Fibroblast of gingiva (primary cell): ENCODE measurements around the gene TATDN2.
"Not testable (repeated sequence)": the region's sequence is repeated elsewhere in the genome, so short reads cannot be mapped to it uniquely, and the experiment has no call there.

ENCODE experiments used
- DNase-seq: peaks from one replicate; pipeline ENCODE4 v3.0.0-alpha.2; 2011; ENCODE audit warnings: low read depth

TATDN2 gene

GRCh38 chr3:10292505-10293419 lies 44.5 kb downstream of the TATDN2 start, which contains the start of gene GHRL:
Gene GHRL (minus strand): TSS chr3:10292947. CDS start chr3:10290180, 2,767 bp downstream.
- DNase-seq = no peak

GRCh38 chr3:10294030-10294586 lies 45.8 kb downstream of the TATDN2 start:
- no peak for DNase-seq

- DNase-seq = not testable (repeated sequence)
Measured at GRCh38 chr3:10298064-10298463, 49.8 kb downstream of the TATDN2 start.

DNA sequence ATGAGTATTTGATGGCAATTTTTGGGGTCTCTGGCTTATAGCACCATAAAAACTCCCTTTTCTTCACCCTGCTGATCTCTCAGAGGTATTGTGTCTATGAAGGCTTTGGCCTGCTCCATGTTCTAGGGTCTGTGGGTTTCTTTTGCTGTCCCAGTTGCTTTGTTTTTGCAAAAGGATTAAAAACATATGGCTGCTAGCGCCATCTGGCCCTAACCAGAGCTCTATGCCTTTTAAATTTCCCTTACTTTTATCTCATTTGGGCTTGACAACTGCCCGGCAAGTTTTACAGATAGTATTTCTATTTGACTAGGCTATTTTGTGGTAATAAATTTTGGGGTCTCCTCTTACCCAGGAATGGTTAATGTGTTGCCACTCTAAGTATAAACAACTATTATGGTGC lies 50.9 kb downstream of the TATDN2 start:
- DNase-seq = peak; percentile 42

- DNase-seq = no peak
Measured at GRCh38 chr3:10299679-10300078, 51.4 kb downstream of the TATDN2 start.

DNA sequence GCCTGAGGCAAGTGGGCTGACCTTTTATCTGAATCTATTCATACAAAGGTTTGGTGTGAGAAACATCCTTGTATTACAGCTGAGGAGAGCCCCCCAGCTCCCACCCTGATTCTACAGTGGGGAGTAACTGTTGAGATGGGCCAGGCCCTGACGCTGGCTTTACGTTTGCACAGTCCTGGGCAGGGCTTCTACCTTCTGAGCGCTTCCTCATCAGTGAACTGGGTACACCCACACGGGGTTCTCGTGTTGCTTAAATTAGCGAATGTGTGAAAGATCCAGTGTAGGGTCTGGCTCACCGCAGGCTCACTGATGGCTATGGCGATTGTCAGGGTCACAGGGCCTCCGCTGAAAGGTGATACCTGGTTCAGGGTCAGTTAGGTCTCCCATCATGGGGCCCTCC lies 51.8 kb downstream of the TATDN2 start:
- no peak for DNase-seq

DNA sequence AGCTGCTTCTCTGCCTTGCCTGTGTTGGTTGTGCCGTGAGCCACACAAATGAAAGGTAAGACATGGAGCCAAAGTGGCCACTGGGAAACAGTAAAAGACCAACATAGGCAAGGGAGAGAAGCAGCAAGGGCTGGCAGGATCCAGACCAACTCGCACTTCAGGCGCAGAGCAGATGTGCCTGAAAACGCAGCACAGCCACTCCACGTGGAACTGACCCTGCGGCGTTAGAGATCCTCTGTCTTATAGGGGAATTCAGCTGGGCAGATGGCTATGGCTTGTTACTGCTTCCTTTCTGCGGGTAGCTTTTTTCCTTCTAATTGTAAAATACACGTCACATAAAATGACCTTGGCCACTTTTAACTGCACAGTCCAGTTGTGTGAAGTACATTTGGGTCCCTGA lies 54.8 kb downstream of the TATDN2 start:
- no peak for DNase-seq

DNA sequence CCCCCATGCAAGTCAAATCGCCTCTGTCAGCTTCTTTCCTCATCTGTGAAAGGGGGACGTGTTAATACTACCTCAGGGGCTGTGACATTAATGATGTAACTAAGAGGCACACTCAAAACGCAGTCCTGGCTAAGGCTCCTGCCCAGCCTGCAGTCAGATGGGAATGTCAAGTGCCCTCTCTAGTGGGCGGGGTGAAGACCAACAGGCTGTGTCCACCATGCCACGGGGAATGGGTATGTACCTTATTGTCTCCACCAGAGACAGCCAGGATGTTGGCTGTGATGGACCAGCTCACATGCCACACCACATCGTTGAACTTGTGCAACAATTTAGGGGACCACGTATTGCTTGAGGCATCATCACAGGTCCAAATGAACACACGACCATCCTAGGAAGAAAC lies 55.5 kb downstream of the TATDN2 start:
- DNase-seq = no peak

DNA sequence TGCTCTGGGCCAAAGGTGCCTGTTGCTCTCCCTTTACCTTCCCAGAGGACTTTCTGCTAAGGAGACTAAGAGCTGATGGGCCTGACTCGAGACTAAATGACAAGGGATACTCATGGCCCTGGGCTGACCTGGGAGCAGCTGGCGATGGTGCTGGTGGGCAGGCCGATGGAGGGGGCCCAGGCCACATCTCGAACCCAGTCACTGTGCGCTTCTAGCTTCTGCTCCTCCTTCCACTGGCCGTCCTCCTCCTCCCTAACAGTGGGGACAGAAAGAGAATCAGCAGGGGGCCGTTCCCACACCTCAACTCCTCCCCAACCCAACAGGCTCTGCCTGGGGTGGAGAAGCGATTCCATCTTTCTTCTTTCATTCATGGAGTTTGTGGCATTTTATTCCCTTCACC lies 56.6 kb downstream of the TATDN2 start:
- DNase-seq = no peak

- no peak for DNase-seq
Measured at GRCh38 chr3:10305331-10305902, 57.2 kb downstream of the TATDN2 start.

GRCh38 chr3:10306156-10306555 lies 57.9 kb downstream of the TATDN2 start:
- DNase-seq = no peak

DNA sequence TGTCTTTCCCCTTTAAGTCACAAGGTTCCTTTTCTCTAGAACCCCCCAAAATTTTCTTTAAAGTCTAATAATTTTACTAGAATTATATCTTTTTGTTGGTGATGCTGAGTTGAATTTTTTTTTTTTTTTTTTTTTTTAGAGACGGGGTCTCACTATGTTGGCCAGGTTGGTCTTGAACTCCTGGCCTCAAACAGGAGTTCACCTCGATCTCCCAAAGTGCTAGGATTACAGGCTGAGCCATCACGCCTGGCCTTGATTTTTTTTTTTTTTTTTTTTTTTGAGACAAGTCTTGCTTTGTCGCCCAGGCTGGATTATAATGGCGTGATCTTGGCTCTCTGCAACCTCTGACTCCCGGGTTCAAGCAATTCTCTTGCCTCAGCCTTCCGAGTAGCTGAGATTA lies 60.4 kb downstream of the TATDN2 start:
- DNase-seq = no peak

DNA sequence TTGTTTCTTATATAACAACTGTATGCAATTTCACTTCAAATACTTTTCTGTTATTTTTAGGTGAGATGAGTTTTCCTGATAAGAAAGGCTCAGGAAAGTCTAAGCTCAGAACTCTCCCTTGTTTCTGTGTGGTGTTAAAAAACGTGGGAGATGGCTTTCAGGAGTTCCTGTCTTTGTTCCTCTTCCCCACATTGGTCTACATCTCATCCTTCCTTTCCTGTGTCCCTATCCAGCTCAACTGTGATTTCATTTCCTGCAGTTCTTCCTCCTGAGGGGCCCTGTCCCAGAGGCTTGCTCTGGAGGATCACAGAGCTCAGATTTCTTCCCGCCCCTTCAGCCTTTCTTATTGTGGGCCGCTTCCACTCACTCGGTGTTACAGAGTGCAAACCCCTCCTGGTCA lies 61.5 kb downstream of the TATDN2 start:
- DNase-seq = no peak

DNA sequence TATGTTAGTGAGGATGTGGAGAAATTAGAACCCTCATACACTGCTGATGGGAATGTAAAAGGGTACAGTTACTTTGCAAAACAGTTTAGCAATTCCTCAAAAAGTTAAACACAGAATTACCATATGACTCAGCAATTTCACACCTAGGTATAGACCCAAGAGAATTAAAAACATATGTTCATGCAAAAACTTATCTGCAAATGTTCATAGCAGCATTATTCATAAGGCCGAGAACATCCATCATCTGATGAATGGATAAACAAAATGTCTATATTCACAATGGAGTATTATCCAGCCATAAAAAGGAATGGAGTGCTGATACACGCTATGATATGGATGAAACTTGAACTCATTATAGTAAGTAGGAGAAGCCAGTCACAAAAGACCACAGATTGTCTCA lies 62.3 kb downstream of the TATDN2 start:
- DNase-seq = peak; percentile 79

DNA sequence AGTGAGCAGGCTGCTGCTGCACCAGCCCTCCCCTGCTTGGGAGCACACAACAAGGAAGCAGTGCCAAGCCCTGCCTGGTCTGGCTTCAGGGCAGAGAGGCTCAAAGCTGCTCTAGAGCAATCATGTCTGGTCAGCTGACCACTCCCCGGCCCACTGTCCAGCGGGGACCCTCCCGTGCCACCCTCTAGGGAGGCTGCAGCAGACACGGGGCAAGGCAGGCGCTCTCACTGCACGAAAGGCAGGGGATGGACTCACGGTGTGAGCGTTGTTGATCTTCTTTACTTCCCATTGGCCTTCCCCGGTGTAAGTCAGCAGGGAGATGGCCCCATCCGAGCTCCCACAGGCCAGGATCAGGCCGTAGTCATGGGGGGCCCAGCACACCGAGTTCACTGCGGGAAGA lies 63.5 kb downstream of the TATDN2 start:
- no peak for DNase-seq

DNA sequence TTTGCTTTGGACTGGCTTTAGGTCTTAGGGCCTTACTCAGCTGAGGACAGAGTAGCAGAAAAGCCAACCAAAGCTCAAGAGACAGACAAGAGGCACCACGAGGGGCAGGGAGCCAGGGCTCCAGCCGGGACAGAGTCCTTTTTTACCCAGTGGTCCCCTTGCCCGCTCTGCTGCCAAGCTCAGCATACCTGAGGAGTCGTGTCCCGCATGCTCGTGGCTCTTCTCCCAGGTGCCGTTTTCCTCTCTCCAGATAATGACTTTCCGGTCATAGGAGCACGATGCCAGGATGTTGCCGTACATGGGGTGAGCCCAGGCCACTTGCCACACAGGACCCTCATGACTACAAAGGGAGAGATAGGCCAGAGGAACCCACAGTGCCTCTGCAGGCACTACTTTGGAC lies 64.1 kb downstream of the TATDN2 start:
- no peak for DNase-seq

GRCh38 chr3:10312861-10313260 lies 64.6 kb downstream of the TATDN2 start:
- no peak for DNase-seq

GRCh38 chr3:10315101-10315500 lies 66.8 kb downstream of the TATDN2 start:
- DNase-seq = no peak

DNA sequence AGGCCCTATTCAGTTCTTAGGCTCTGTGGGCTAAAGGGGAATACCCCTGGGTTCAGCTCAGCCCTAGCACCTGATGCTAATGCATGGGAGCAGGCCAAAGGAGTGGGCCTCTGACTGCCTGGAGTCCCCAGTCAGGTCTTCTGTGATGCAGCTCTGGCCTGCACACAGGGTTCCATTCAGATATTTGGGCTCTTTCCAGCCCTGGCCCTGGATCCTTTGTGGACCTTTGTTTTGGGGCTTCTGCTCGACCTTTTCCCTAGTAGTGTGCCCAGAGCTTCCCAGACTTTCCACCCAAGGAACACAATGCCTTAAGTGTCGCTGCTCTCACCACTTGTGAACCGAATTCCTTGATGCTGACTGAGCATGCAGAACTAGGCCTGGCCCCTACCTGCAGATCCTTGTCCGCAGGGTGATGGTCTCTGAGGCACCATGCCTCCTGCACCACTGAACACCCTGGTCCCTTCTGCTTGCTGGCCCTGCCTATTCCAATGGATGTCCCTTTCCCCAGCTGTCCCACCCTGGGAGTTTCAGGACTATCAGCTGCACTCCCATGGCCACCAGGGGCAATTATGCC lies 67.6 kb downstream of the TATDN2 start:
- DNase-seq = no peak

DNA sequence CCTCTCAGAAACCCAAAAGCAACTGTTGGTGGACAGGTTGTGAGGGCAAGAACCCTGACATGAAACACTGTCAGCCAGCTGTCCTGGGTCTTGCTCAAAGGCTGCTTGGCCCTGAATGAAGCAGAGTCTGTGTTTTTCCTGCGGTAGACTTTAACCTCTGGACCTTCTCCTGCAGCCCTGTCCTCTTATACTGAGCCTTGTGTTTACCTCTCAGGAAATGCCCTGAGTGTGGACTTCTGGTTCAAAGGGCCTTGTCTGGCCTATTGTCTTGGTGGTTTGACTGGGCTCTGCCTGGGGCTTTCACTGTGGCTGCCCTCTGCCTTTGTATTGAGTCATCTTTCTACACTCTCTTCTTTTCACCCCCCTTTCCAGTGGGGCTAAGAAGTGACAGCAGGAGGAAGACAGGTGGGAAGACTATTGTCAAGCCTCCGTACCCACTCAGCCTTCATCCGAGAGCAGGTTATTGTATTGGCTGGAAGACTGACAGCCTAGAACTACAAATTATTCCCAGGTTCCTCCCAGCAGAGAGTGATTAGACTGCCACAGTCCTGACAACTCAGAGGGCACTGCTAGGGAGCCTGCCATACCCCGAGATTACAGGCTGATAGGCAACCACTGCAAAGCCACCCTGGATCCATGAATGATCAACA lies 69.2 kb downstream of the TATDN2 start:
- no peak for DNase-seq

- DNase-seq = no peak
Measured at GRCh38 chr3:10317961-10318350, 69.7 kb downstream of the TATDN2 start.

- no peak for DNase-seq
Measured at GRCh38 chr3:10319251-10319650, 71.0 kb downstream of the TATDN2 start.
